GM12878 (cell line): ENCODE measurements around the gene ABHD14A. TPM values are rescaled to one million over a fixed set of nuclear protein-coding genes. Genes with fewer than 3 reads are reported as not detected.

Experiments
- ATAC-seq: fragments of 200-7000 bp; cut with Tn5 transposase; 3 replicates; pipeline ENCODE4 v1.9.1; 2020; ENCODE audit warnings: mild to moderate bottlenecking, moderate library complexity
- BruUV-seq: library from RNA; stranded (reverse); fragments of 400-500 nt; replicated peaks from 2 replicates; lab custom pipeline; 2021; lab: Mats Ljungman, UMichigan
- CTCF ChIA-PET: fragments of 300-600 bp; sonication (Branson Sonifier 250); formaldehyde crosslinking; extraction: SDS; loops from one replicate; lab custom pipeline; 2021; ENCODE audit warnings: inconsistent platforms; lab: Yijun Ruan, JAX
- POLR2A ChIA-PET: fragments of 350-600 bp; formaldehyde crosslinking; extraction: SDS; loops from one replicate; lab custom pipeline; 2021; ENCODE audit warnings: inconsistent platforms; lab: Charles Lee
- RAD21 ChIA-PET: fragments of 300-600 bp; sonication (Branson Sonifier 250); formaldehyde crosslinking; loops from one replicate; lab custom pipeline; 2023; ENCODE audit warnings: antibody characterized with exemption; ENCODE audit not compliant: unreplicated experiment; lab: Charles Lee
- SMC1A ChIA-PET: fragments of 300-600 bp; sonication (Branson Sonifier 250); formaldehyde crosslinking; loops from one replicate; lab custom pipeline; 2023; ENCODE audit not compliant: unreplicated experiment, uncharacterized antibody; lab: Charles Lee
- DNase-seq: peaks from one replicate; pipeline ENCODE4 v3.0.0-alpha.2; 2011; ENCODE audit warnings: low read depth, low spot score
- FAIRE-seq: peaks from 3 replicates; lab custom pipeline; 2011; peaks lifted over from hg19 to GRCh38; lab: Jason Lieb, UNC
- H2AFZ ChIP-seq: 2 replicates; pipeline ENCODE4 v1.6.0; 2011; ENCODE audit warnings: low read depth, low read length, control low read depth; ENCODE audit not compliant: control insufficient read depth
- H3K27ac ChIP-seq: 2 replicates; pipeline ENCODE4 v1.5.1; 2011; ENCODE audit warnings: control low read depth; ENCODE audit not compliant: control insufficient read depth, insufficient read depth
- H3K27me3 ChIP-seq, 2 experiments: replicated peaks in 1 of 2; 2 replicates each; pipeline versions ENCODE4 v1.6.0 to v1.6.1; 2011; ENCODE audit warnings: low read length in 1 of 2; ENCODE audit not compliant: control insufficient read depth in 2 of 2, insufficient read depth in 2 of 2
- H3K36me3 ChIP-seq, 2 experiments: 2 replicates each; pipeline ENCODE4 v1.5.1; 2011; ENCODE audit warnings: low read length in 1 of 2; ENCODE audit not compliant: control insufficient read depth in 2 of 2, insufficient read depth in 2 of 2
- H3K4me1 ChIP-seq: 2 replicates; pipeline ENCODE4 v1.6.1; 2011; ENCODE audit warnings: mild to moderate bottlenecking, low read length, moderate library complexity, mixed read lengths; ENCODE audit not compliant: control insufficient read depth, insufficient read depth
- H3K4me2 ChIP-seq: 2 replicates; pipeline ENCODE4 v1.6.0; 2011; ENCODE audit warnings: control low read depth; ENCODE audit not compliant: control insufficient read depth, insufficient read depth
- H3K4me3 ChIP-seq: fragments of 200-600 bp; sonication (generic); 2 replicates; pipeline ENCODE4 v1.5.1; 2016
- H3K79me2 ChIP-seq: 2 replicates; pipeline ENCODE4 v1.6.0; 2011; ENCODE audit warnings: low read length; ENCODE audit not compliant: control insufficient read depth, insufficient read depth
- H3K9ac ChIP-seq: 2 replicates; pipeline ENCODE4 v1.8.0; 2011; ENCODE audit warnings: low read length, control low read depth, mixed read lengths; ENCODE audit not compliant: control insufficient read depth, insufficient read depth
- H3K9me3 ChIP-seq: replicated peaks from 3 replicates; pipeline ENCODE4 v1.5.1; 2011; ENCODE audit warnings: mild to moderate bottlenecking, low read length; ENCODE audit not compliant: control insufficient read depth, insufficient read depth
- H4K20me1 ChIP-seq: 2 replicates; pipeline ENCODE4 v1.6.0; 2011; ENCODE audit not compliant: control insufficient read depth, insufficient read depth
- BCL11A ChIP-seq: IDR thresholded peaks from 2 replicates; pipeline ENCODE4 v1.6.1; 2011; ENCODE audit warnings: low read depth, low read length
- CBX5 ChIP-seq: sonication (generic); IDR thresholded peaks from 2 replicates; pipeline ENCODE4 v1.6.1; 2016; ENCODE audit warnings: low read depth, moderate library complexity, mild to moderate bottlenecking, inconsistent platforms
- CHD2 ChIP-seq: IDR thresholded peaks from 2 replicates; pipeline ENCODE4 v1.6.1; 2011; ENCODE audit warnings: low read depth, low read length, improper control_type of control experiment, borderline replicate concordance
- ELK1 ChIP-seq: IDR thresholded peaks from 2 replicates; pipeline ENCODE4 v1.6.1; 2012; ENCODE audit warnings: low read depth, low read length, improper control_type of control experiment
- HDGF ChIP-seq: fragments of 450-650 bp; IDR thresholded peaks from 2 replicates; pipeline ENCODE4 v1.6.1; 2016; ENCODE audit warnings: antibody characterized with exemption
- IKZF1 ChIP-seq: fragments of 450-650 bp; conservative IDR thresholded peaks from 2 replicates; pipeline ENCODE4 v1.6.1; 2017; ENCODE audit warnings: antibody characterized with exemption, mild to moderate bottlenecking
- MEF2A ChIP-seq: IDR thresholded peaks from 2 replicates; pipeline ENCODE4 v1.6.1; 2011; ENCODE audit warnings: low read depth, mild to moderate bottlenecking, low read length, moderate library complexity; ENCODE audit not compliant: insufficient read depth
- MTA2 ChIP-seq: fragments of 450-650 bp; IDR thresholded peaks from 2 replicates; pipeline ENCODE4 v1.6.1; 2016; ENCODE audit warnings: low read depth, mild to moderate bottlenecking, moderate library complexity
- POLR2AphosphoS2 ChIP-seq: IDR thresholded peaks from 2 replicates; pipeline ENCODE4 v1.6.1; 2011; ENCODE audit warnings: low read depth, mild to moderate bottlenecking, low read length, improper control_type of control experiment, moderate library complexity
- SP1 ChIP-seq: IDR thresholded peaks from one replicate; pipeline ENCODE4 v1.6.1; 2011; ENCODE audit warnings: low read depth, low read length
- TCF12 ChIP-seq: IDR thresholded peaks from 2 replicates; pipeline ENCODE4 v1.6.1; 2011; ENCODE audit warnings: low read depth, mild to moderate bottlenecking, low read length
- ZBED1 ChIP-seq: IDR thresholded peaks from 2 replicates; pipeline ENCODE4 v1.6.1; 2016; ENCODE audit warnings: borderline replicate concordance
- ZNF687 ChIP-seq: fragments of 450-650 bp; IDR thresholded peaks from 2 replicates; pipeline ENCODE4 v1.6.1; 2017; ENCODE audit warnings: mild to moderate bottlenecking, moderate library complexity
- WGBS: methylation state at CpG from one replicate; pipeline ENCODE4 v1.1.6; 2016; ENCODE audit warnings: low lambda C conversion rate; ENCODE audit not compliant: insufficient replicate concordance, insufficient coverage; ENCODE audit errors: missing lambda C conversion rate; 5-methylcytosine and 5-hydroxymethylcytosine counted together
- in situ Hi-C: fragments of 300-500 bp; cut with MboI; formaldehyde crosslinking; loops from 9 replicates; pipeline ENCODE4 v1.14.3; 2018; ENCODE audit warnings: mixed read lengths
- intact Hi-C: fragments of 100-400 bp; cut with micrococcal nuclease; formaldehyde crosslinking; loops from one replicate; pipeline ENCODE4 v1.14.2; 2022; ENCODE audit not compliant: unreplicated experiment
- polyA plus RNA-seq, 11 experiments: library from polyadenylated mRNA; depleted of rRNA in 4 of 11; unstranded in 6 of 11; stranded (reverse) in 5 of 11; fragments of >200 nt; fragmentation: Nextera tagmentation in 4 of 11; fragmentation: Illumina TruSeq in 1 of 11; extraction: Ambion mirVana in 4 of 11; extraction: Trizol in 1 of 11; gene quantifications; 1 replicate in 1 of 11; 2 replicates in 10 of 11; pipeline versions ENCODE4 v1.2.1 to v1.2.3, GENCODE V29; 2011 to 2016; ENCODE audit warnings: inconsistent platforms in 2 of 11, missing spikeins in 2 of 11, low read depth in 1 of 11
- total RNA-seq, 4 experiments: library from RNA; depleted of rRNA in 3 of 4; stranded (reverse); fragments of >200 nt in 3 of 4; fragmentation: Illumina TruSeq in 1 of 4; extraction: Trizol in 1 of 4; gene quantifications; 2 replicates each; pipeline versions ENCODE4 v1.2.1 to v1.2.3, GENCODE V29; 2013 to 2021

The ABHD14A gene
- total and polyA plus RNA-seq, 10 of the 15 experiments (the other 5 are each of a cell fraction or from before 2014, with no cell fraction given): 1.2 to 27.0 (median 7.9) TPM

GRCh38 chr3:52023101-52023770, 48.4 kb downstream of the ABHD14A start (continued):
- peak; percentile 21; the same call in 1 of the 2 replicates for TF ChIP-seq ZNF687

GRCh38 chr3:52023860-52024764, 49.2 kb downstream of the ABHD14A start:
- no peaks in the 10 kb centered on the region for H3K9me3 ChIP-seq
- peak; percentile 76 for FAIRE-seq
- peak overlapping the region; percentile 72 for H2AFZ ChIP-seq
- TF ChIP-seq MTA2 (peak; percentile 73), ZBED1 (no peak), CHD2 (peak; percentile 56; the same call in 1 of the 2 replicates), BCL11A (peak; percentile 81), POLR2AphosphoS2 (no peak), IKZF1 (peak; percentile 93), CBX5 (no peak), HDGF (peak; percentile 57; the same call in 1 of the 2 replicates), SP1 (peak; percentile 63), TCF12 (peak; percentile 95), ELK1 (no peak), MEF2A (peak; percentile 32; the same call in 1 of the 2 replicates)

More at GRCh38 chr3:52023860-52024764, 49.2 kb downstream of the ABHD14A start:
- H3K36me3 ChIP-seq: no peaks in the 10 kb centered on the region
- WGBS: 8% methylated on average over 7 of the region's 8 CpGs
- H3K9ac ChIP-seq: peak overlapping the region; percentile 24; the same call in 1 of the 2 replicates
- ChIA-PET SMC1A (interaction anchor here (0.7 to 12.8 kb wide), 12 partner anchors 8 to 97 kb away, joined by 3 to 116 read pairs (median 6); partner anchors contain the start of gene DUSP7), CTCF (interaction anchor here (0.7 to 2.3 kb wide), 16 partner anchors 9 to 121 kb away, joined by 3 to 30 read pairs (median 6); partner anchors contain the start of genes DUSP7 and RRP9), RAD21 (interaction anchor here (0.9 to 7.1 kb wide), 15 partner anchors 9 to 179 kb away, joined by 3 to 70 read pairs (median 6); partner anchors contain the start of gene DUSP7), POLR2A (interaction anchor here (0.6 to 2.3 kb wide), 16 partner anchors 7 to 229 kb away, joined by 3 to 21 read pairs (median 5); partner anchors contain the start of gene DUSP7)
- H4K20me1 ChIP-seq: no peaks in the 10 kb centered on the region
- no peaks in the 10 kb centered on the region for H3K79me2 ChIP-seq
- H3K27me3 ChIP-seq: no peaks in the 10 kb centered on the region
- ATAC-seq: peak; percentile 87
- peak overlapping the region; percentile 63 for H3K4me2 ChIP-seq
- no TSS peak for BruUV-seq
- peak overlapping the region; percentile 55 for H3K27ac ChIP-seq
- no peak overlapping the region for H3K4me3 ChIP-seq
- peak; percentile 81 for DNase-seq
- in situ Hi-C loops: no loop called here
- intact Hi-C loops: loop anchor here (1.0 kb wide), 1 partner anchor 28 kb away; no protein-coding TSS in a partner anchor
- peaks cover 18% of the 10 kb centered on the region for H3K4me1 ChIP-seq
